ENCODE data around the gene HTR4. TPM values are rescaled to one million over a fixed set of nuclear protein-coding genes. Genes with fewer than 3 reads are reported as not detected.

Gene HTR4
- 0.24 TPM in 1 of 2 replicates, not detected in the other for polyA plus RNA-seq
- polyA minus RNA-seq, result 0.58 and 0.97 TPM in 2 replicates

GRCh38 chr5:148653836-148654781, at the start of gene HTR4:
TSS of gene HTR4 (minus strand) at chr5:148654527. CDS start at chr5:148637014, 17,513 bp downstream.
- H3K9ac ChIP-seq (ENCODE audit: low read length), result peak within 1 kb of the TSS; percentile 24
- H3F3A ChIP-seq (ENCODE audit: insufficient read depth, low read length, poor library complexity, severe bottlenecking), result no peaks in the 10 kb centered on the region
- H3K4me3 ChIP-seq (ENCODE audit: low read length), result peak within 1 kb of the TSS; percentile 62
- no peak within 1 kb of the TSS for H2AFZ ChIP-seq (ENCODE audit: low read depth, low read length)
- H3K4me2 ChIP-seq (ENCODE audit: low read length), result no peak within 1 kb of the TSS
- H3K36me3 ChIP-seq (ENCODE audit: insufficient read depth, low read length), result no peaks in the 10 kb centered on the region
- H3K9me3 ChIP-seq (ENCODE audit: low read length), result no peaks in the 10 kb centered on the region
- H3K27ac ChIP-seq (ENCODE audit: low read length), result no peak within 1 kb of the TSS
- TF ChIP-seq, protein P1, sequence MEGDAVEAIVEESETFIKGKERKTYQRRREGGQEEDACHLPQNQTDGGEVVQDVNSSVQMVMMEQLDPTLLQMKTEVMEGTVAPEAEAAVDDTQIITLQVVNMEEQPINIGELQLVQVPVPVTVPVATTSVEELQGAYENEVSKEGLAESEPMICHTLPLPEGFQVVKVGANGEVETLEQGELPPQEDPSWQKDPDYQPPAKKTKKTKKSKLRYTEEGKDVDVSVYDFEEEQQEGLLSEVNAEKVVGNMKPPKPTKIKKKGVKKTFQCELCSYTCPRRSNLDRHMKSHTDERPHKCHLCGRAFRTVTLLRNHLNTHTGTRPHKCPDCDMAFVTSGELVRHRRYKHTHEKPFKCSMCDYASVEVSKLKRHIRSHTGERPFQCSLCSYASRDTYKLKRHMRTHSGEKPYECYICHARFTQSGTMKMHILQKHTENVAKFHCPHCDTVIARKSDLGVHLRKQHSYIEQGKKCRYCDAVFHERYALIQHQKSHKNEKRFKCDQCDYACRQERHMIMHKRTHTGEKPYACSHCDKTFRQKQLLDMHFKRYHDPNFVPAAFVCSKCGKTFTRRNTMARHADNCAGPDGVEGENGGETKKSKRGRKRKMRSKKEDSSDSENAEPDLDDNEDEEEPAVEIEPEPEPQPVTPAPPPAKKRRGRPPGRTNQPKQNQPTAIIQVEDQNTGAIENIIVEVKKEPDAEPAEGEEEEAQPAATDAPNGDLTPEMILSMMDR (IDR thresholded peaks at IDR 0.05; ENCODE audit: poor library complexity, severe bottlenecking), result peak; percentile 25
- no peak for TF ChIP-seq POLR2AphosphoS5 (IDR thresholded peaks at IDR 0.05)
- H3K79me2 ChIP-seq (replicated peaks; ENCODE audit: insufficient read depth, low read length), result no peaks in the 10 kb centered on the region
- H4K20me1 ChIP-seq (ENCODE audit: insufficient read depth), result no peaks in the 10 kb centered on the region
- H3K9me2 ChIP-seq (ENCODE audit: insufficient read depth, low read length), result no peaks in the 10 kb centered on the region
- H3K27me3 ChIP-seq (ENCODE audit: insufficient read depth, low read depth, low read length), result peaks cover 41% of the 10 kb centered on the region

- no peaks in the 10 kb centered on the region for H3K9me2 ChIP-seq (ENCODE audit: insufficient read depth, low read length)
- H2AFZ ChIP-seq (ENCODE audit: low read depth, low read length), result no peak overlapping the region
- TF ChIP-seq, protein P1 (IDR thresholded peaks at IDR 0.05; ENCODE audit: poor library complexity, severe bottlenecking), result no peak
- TF ChIP-seq MXI1 (conservative IDR thresholded peaks at IDR 0.05; ENCODE audit: poor library complexity, severe bottlenecking) (no peak), POLR2AphosphoS5 (IDR thresholded peaks at IDR 0.05) (no peak), RAD21 (conservative IDR thresholded peaks at IDR 0.05) (no peak), SMC3 (conservative IDR thresholded peaks at IDR 0.05; ENCODE audit: poor library complexity) (no peak), TAF1 (IDR thresholded peaks at IDR 0.05; ENCODE audit: low read depth) (no peak), EZH2 (IDR thresholded peaks at IDR 0.05; ENCODE audit: borderline replicate concordance, insufficient read depth, low read length, poor library complexity, severe bottlenecking) (no peak), EP300 (conservative IDR thresholded peaks at IDR 0.05; ENCODE audit: poor library complexity, severe bottlenecking) (no peak)
- TF ChIP-seq, protein P2, sequence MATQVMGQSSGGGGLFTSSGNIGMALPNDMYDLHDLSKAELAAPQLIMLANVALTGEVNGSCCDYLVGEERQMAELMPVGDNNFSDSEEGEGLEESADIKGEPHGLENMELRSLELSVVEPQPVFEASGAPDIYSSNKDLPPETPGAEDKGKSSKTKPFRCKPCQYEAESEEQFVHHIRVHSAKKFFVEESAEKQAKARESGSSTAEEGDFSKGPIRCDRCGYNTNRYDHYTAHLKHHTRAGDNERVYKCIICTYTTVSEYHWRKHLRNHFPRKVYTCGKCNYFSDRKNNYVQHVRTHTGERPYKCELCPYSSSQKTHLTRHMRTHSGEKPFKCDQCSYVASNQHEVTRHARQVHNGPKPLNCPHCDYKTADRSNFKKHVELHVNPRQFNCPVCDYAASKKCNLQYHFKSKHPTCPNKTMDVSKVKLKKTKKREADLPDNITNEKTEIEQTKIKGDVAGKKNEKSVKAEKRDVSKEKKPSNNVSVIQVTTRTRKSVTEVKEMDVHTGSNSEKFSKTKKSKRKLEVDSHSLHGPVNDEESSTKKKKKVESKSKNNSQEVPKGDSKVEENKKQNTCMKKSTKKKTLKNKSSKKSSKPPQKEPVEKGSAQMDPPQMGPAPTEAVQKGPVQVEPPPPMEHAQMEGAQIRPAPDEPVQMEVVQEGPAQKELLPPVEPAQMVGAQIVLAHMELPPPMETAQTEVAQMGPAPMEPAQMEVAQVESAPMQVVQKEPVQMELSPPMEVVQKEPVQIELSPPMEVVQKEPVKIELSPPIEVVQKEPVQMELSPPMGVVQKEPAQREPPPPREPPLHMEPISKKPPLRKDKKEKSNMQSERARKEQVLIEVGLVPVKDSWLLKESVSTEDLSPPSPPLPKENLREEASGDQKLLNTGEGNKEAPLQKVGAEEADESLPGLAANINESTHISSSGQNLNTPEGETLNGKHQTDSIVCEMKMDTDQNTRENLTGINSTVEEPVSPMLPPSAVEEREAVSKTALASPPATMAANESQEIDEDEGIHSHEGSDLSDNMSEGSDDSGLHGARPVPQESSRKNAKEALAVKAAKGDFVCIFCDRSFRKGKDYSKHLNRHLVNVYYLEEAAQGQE (IDR thresholded peaks at IDR 0.05; ENCODE audit: borderline replicate concordance), result no peak
- no peaks in the 10 kb centered on the region for H3K9me3 ChIP-seq (ENCODE audit: low read length)
- H3K4me2 ChIP-seq (ENCODE audit: low read length), result no peak overlapping the region
- H3K9ac ChIP-seq (ENCODE audit: low read length), result no peak overlapping the region
- H3K36me3 ChIP-seq (ENCODE audit: insufficient read depth, low read length), result no peaks in the 10 kb centered on the region
- no peak overlapping the region for H3K27ac ChIP-seq (ENCODE audit: low read length)
- H3K27me3 ChIP-seq (ENCODE audit: insufficient read depth, low read depth, low read length), result no peaks in the 10 kb centered on the region
- H4K20me1 ChIP-seq (ENCODE audit: insufficient read depth), result no peaks in the 10 kb centered on the region
- H3K4me3 ChIP-seq (ENCODE audit: low read length), result no peak overlapping the region
- H3F3A ChIP-seq (ENCODE audit: insufficient read depth, low read length, poor library complexity, severe bottlenecking), result no peaks in the 10 kb centered on the region
- no peaks in the 10 kb centered on the region for H3K79me2 ChIP-seq (replicated peaks; ENCODE audit: insufficient read depth, low read length)
Measured at GRCh38 chr5:148702019-148702596, 47.8 kb upstream of the HTR4 start.

Data from neural cell (in vitro differentiated cells).